ENCODE data around the gene FBL.
"Not testable (repeated sequence)": the region's sequence is repeated elsewhere in the genome, so short reads cannot be mapped to it uniquely, and the experiment has no call there.

The FBL gene

DNA sequence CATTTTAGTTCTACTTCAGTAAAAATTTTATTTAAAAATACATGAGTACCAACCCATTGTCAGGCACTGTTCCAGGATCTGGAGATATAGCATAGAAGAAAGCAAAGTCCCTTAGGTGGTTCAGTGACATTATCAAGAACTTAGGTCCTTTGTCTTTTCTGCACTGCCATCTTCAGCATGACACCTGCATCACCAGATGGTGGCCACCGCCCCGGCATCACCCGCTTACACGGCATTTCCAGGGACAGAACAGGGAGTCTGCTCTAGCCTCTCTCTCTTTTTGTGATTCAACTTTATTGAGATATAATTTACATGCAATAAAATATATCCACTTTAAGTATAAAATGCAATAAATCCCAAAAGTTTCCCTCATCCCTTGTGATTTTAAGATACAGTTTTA, 35.8 kb downstream of the FBL start:
- ChIA-PET CTCF (interaction anchor here (0.6 to 0.9 kb wide), 2 partner anchors 34 to 371 kb away, joined by 3 read pairs; no protein-coding TSS in a partner anchor), POLR2A (no interaction called here)
- H3K4me3 ChIP-seq (ENCODE audit: low read depth, low read length) = no peak overlapping the region
- TF ChIP-seq, protein P1, sequence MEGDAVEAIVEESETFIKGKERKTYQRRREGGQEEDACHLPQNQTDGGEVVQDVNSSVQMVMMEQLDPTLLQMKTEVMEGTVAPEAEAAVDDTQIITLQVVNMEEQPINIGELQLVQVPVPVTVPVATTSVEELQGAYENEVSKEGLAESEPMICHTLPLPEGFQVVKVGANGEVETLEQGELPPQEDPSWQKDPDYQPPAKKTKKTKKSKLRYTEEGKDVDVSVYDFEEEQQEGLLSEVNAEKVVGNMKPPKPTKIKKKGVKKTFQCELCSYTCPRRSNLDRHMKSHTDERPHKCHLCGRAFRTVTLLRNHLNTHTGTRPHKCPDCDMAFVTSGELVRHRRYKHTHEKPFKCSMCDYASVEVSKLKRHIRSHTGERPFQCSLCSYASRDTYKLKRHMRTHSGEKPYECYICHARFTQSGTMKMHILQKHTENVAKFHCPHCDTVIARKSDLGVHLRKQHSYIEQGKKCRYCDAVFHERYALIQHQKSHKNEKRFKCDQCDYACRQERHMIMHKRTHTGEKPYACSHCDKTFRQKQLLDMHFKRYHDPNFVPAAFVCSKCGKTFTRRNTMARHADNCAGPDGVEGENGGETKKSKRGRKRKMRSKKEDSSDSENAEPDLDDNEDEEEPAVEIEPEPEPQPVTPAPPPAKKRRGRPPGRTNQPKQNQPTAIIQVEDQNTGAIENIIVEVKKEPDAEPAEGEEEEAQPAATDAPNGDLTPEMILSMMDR (IDR thresholded peaks at IDR 0.05; ENCODE audit: insufficient read depth, low read length, missing control alignments) = no peak
- DNase-seq (ENCODE audit: low read depth, low spot score) = no peak

DNA sequence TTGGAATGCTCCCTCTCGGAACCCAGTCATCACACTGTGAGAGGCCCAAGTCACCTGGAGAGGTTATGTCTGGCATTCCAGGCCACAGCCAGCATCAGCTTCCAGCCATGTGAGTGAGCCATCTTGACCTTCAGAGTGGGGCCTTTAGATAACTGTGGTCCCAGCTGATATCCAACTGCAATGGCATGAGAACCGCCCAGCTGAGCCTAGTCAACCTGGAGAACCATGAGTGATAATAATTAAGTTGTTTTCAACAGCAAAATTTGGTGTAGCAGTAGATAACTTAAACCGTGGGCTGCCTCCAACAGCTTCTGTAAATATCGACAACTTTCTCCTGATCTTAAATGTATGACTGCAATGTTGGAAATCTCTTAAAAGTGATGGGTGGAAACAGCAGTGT, 36.8 kb downstream of the FBL start:
- DNase-seq (ENCODE audit: low read depth, low spot score) = no peak
- TF ChIP-seq, protein P1 (IDR thresholded peaks at IDR 0.05; ENCODE audit: insufficient read depth, low read length, missing control alignments) = no peak
- H3K4me3 ChIP-seq (ENCODE audit: low read depth, low read length) = no peak overlapping the region
- ChIA-PET CTCF (interaction anchor here (1.5 kb wide), 1 partner anchor 17 kb away, joined by 7 read pairs; no protein-coding TSS in a partner anchor), POLR2A (no interaction called here)

DNA sequence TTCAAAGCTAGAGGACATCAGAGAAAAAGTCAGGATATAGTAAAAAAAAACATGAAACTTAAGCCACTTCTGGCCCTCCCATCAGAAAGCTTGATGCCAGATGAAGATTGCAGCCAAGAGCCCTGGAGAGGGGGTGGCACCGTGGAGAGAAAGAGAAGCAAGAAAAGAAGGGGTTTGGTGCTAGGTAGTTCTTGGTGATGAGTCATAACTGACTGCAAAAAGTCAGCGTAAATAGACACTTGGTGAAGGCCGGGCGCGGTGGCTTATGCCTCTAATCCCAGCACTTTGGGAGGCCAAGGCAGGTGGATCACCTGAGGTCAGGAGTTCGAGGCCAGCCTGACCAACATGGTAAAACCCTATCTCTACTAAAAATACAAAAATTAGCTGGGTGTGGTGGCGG, 37.5 kb downstream of the FBL start:
- POLR2A ChIA-PET; DNase-seq (ENCODE audit: low read depth, low spot score); H3K4me3 ChIP-seq (ENCODE audit: low read depth, low read length): not testable (repeated sequence)
- CTCF ChIA-PET = interaction anchor here (1.5 kb wide), 1 partner anchor 16 kb away, joined by 7 read pairs; no protein-coding TSS in a partner anchor

DNA sequence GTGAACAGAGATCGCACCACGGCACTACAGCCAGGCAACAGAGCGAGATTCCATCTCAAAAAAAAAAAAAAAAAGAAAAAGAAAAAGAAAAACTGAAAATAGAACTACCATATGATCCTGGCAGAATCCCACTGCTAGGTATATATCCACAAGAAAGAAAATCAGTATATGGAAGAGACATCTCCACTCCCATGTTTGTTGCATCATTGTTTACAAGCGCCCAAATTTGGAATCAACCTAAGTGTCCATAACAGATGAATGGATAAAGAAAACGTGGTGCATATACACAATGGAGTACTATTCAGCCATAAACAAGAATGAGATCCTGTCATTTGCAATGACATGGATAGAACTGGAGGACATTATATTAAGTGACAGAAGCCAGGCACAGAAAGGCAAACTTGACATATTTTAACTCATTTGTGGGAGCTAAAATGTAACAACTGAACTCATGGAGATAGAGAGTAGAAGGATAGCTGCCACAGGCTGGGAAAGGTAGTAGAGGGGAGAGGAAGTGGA, 38.3 kb downstream of the FBL start:
- no peak for DNase-seq (ENCODE audit: low read depth, low spot score)

DNA sequence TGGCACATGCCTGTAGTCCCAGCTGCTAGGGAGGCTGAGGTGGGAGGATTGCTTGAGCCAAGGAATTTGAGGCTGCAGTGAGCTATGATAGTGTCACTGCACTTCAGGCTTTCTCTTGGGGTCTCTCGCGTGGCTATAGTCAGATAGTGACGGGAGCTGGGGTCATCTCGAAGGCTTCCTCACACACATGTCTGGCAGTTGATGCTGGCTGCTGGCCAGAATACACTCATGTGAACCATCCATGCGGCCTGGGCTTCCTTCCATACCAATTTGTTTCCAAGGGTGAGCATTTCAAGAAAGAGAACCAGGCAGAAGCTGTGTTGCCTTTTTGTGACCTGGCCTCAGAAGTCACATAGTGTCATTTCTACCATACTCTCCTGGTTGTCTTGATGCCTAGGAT, 41.1 kb downstream of the FBL start:
- no peak for DNase-seq (ENCODE audit: low read depth, low spot score)
- CTCF ChIA-PET = no interaction called here
- TF ChIP-seq, protein P1 (IDR thresholded peaks at IDR 0.05; ENCODE audit: insufficient read depth, low read length, missing control alignments) = no peak
- POLR2A ChIA-PET = no interaction called here
- H3K4me3 ChIP-seq (ENCODE audit: low read depth, low read length) = no peak overlapping the region

More for the DNA sequence above, 38.3 kb downstream of the FBL start:
- no peak overlapping the region for H3K4me3 ChIP-seq (ENCODE audit: low read depth, low read length)
- POLR2A ChIA-PET = no interaction called here
- TF ChIP-seq, protein P1 (IDR thresholded peaks at IDR 0.05; ENCODE audit: insufficient read depth, low read length, missing control alignments) = no peak
- CTCF ChIA-PET = no interaction called here

DNA sequence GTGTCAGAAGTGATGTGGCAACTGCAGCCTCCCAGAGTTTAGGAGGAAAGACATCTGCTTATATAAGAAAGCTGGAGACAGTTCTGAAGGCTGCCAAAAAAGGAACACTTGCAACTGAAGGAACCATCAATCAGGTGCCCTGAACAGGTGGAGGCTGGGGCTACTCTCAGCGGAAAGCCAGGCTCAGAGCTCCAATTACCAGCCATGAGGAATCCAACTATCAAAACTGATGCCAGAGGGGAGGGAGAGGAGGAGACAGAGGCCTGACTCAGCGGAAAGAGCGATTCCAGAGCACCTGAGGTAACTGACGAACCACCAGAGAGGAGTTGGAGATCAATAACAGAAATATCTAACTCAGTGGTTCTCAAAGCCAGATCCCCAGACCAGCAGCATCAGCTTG, 43.2 kb downstream of the FBL start:
- TF ChIP-seq, protein P1 (IDR thresholded peaks at IDR 0.05; ENCODE audit: insufficient read depth, low read length, missing control alignments) = no peak
- DNase-seq (ENCODE audit: low read depth, low spot score) = no peak
- CTCF ChIA-PET = interaction anchor here (2.5 to 3.7 kb wide), 2 partner anchors 11 to 42 kb away, joined by 13 to 31 read pairs; no protein-coding TSS in a partner anchor
- POLR2A ChIA-PET = no interaction called here
- no peak overlapping the region for H3K4me3 ChIP-seq (ENCODE audit: low read depth, low read length)

DNA sequence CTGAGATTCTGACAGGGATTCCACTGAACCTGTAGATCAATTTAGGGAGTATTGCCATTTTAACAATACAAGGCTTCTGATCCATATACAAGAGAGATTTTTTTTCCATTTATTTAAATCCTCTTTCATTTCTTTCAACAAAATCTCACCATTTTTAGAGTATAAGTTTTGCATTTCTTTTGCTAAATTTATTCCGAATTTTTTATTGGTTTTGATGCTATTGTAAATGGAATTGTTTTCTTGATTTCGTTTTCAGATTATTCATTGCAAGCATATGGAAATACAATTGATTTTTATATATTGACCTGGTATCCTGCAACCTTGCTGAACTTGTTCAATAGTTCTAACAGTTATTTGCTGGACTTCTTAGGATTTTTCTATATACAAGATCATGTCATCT, 49.1 kb downstream of the FBL start:
- TF ChIP-seq, protein P1 (IDR thresholded peaks at IDR 0.05; ENCODE audit: insufficient read depth, low read length, missing control alignments) = no peak
- DNase-seq (ENCODE audit: low read depth, low spot score) = no peak
- POLR2A ChIA-PET = no interaction called here
- H3K4me3 ChIP-seq (ENCODE audit: low read depth, low read length) = no peak overlapping the region
- CTCF ChIA-PET = interaction anchor here (6.8 kb wide), 1 partner anchor 47 kb away, joined by 124 read pairs; the partner anchor contains the start of gene FBL
